Psoas muscle (tissue), 8 donors: Measurements from ENCODE around the gene CRACDL. TPM values are rescaled to one million over a fixed set of nuclear protein-coding genes. Genes with fewer than 3 reads are reported as not detected.

Experiments
- ATAC-seq, 4 donors: fragments of 200-7000 bp; cut with Tn5 transposase; one replicate each; pipeline ENCODE4 v1.9.1; 2020; ENCODE audit warnings: moderate library complexity in 3 of 4, mild to moderate bottlenecking in 2 of 4
- DNase-seq, 2 donors: peaks; one replicate each; pipeline ENCODE4 v3.0.0-alpha.2; 2020
- H3K27ac ChIP-seq: fragments of 200-600 bp; one replicate; pipeline ENCODE4 v1.8.0; 2022
- H3K27me3 ChIP-seq, 3 donors: fragments of 200-600 bp in 1 of 3; one replicate each; pipeline versions ENCODE4 v1.6.1 to v1.8.0; 2013 to 2022; ENCODE audit warnings: low read length in 2 of 3, mild to moderate bottlenecking in 2 of 3, moderate library complexity in 1 of 3; ENCODE audit not compliant: insufficient read depth in 3 of 3
- H3K36me3 ChIP-seq, 2 donors: fragments of 200-600 bp in 1 of 2; one replicate each; pipeline versions ENCODE4 v1.6.1 to v1.8.0; 2013 to 2022; ENCODE audit warnings: low read depth in 1 of 2, mild to moderate bottlenecking in 1 of 2, moderate library complexity in 1 of 2; ENCODE audit not compliant: insufficient read depth in 1 of 2
- H3K4me1 ChIP-seq: fragments of 200-600 bp; one replicate; pipeline ENCODE4 v1.8.0; 2022
- H3K4me3 ChIP-seq: fragments of 200-600 bp; one replicate; pipeline ENCODE4 v1.8.0; 2022; ENCODE audit warnings: mild to moderate bottlenecking
- H3K9me3 ChIP-seq: fragments of 200-600 bp; one replicate; pipeline ENCODE4 v1.8.0; 2022
- CTCF ChIP-seq: fragments of 200-600 bp; IDR thresholded peaks from one replicate; pipeline ENCODE4 v1.8.0; 2022; ENCODE audit warnings: antibody characterized with exemption
- WGBS, 3 donors: extraction: QIAGEN DNeasy Blood & Tissue Kit; methylation state at CpG; one replicate each; pipeline versions ENCODE4 v1.1.6 to v1.1.7; 2013; 5-methylcytosine and 5-hydroxymethylcytosine counted together
- intact Hi-C, 2 donors: fragments of 100-400 bp; cut with DNase I; formaldehyde crosslinking; loops; one replicate each; pipeline versions ENCODE4 v1.11.0 to v1.14.2; 2022
- long read RNA-seq, 2 donors: library from polyadenylated mRNA; unstranded; transcript quantifications; one replicate each; pipeline ENCODE4 v2.0.0, GENCODE V29; 2021
- polyA plus RNA-seq, 3 donors: library from polyadenylated mRNA; stranded (reverse); fragments of 200-250 nt; gene quantifications; one replicate each; pipeline ENCODE4 v1.2.3, GENCODE V29; 2013
- total RNA-seq, 4 donors: library from RNA; stranded (reverse); fragmentation: NEBNext Ultra II Directional in 2 of 4; extraction: Animal tissue kit (Norgen Biotek cat#: 25700) in 2 of 4; gene quantifications; one replicate each; pipeline versions ENCODE4 v1.2.1 to v1.2.4, GENCODE V29; 2021 to 2023
- donor health status: healthy with polysubstance abuse.
- donor health status: DM: no; HTN: no; CAD: no; lungs with moderate emphysema.
- donor health status: Bipolar disorder and iron deficiency.
- donor health status: healthy.
- donor health status: DM: yes; HTN: yes; CAD: no.
- donor health status: DM: no; HTN: no; CAD: no.
- donor health status: DM: no; HTN: no; CAD: no.
- donor health status: DM: yes; HTN: yes; CAD: no.

Gene CRACDL
- 1 to 10 TPM; 1.6 to 2.8 (median 2.4) TPM for total RNA-seq
- polyA plus RNA-seq, result 1 to 10 TPM in 2 of 3 donors, under 1 TPM in 1; 0.97 to 3.1 (median 1.9) TPM
- long read RNA-seq, donor 1, partial matches to known transcripts, result 4 of 7 reads
- long read RNA-seq, donor 1, other reads (novel, unspliced or antisense), result 3 of 7 reads
- long read RNA-seq, donor 2, partial matches to known transcripts, result 10 of 17 reads
- long read RNA-seq, donor 2, other reads (novel, unspliced or antisense), result 6 of 17 reads

- Histone ChIP-seq H3K36me3 (no peaks in the 10 kb centered on the region), H3K4me3 (peak within 1 kb of the TSS; percentile 65), H3K27me3 (peaks cover 0 to 57% (median 10%) of the 10 kb centered on the region in 3 donors), H3K27ac (no peak within 1 kb of the TSS), H3K4me1 (no peaks in the 10 kb centered on the region), H3K9me3 (no peaks in the 10 kb centered on the region)
- intact Hi-C loops, result no loop called here
- ATAC-seq, result peak; percentile 61 to 70 (median 64)
- 0 to 1% (median 0%) methylated on average over 24 to 80 of the region's 82 CpGs for WGBS, 3 donors
- no peak for TF ChIP-seq CTCF
- DNase-seq, result no peak
These were observed at the start of gene CRACDL for GRCh38 chr2:98935777-98936352. Gene CRACDL (minus strand): TSS chr2:98936225. CDS start chr2:98846800, 89,425 bp downstream.

- no peaks in the 10 kb centered on the region for H3K4me1 ChIP-seq
- DNase-seq (no peak), ATAC-seq (no peak)
- H3K27ac ChIP-seq, result no peak overlapping the region
- no peak for TF ChIP-seq CTCF
- no peaks in the 10 kb centered on the region for H3K36me3 ChIP-seq
- no peaks in the 10 kb centered on the region for H3K27me3 ChIP-seq
- peaks cover 13% of the 10 kb centered on the region for H3K9me3 ChIP-seq
- WGBS, 3 donors, result 37 to 52% (median 46%) methylated on average over 2 of the region's 2 CpGs
- intact Hi-C loops, result no loop called here
- no peak overlapping the region for H3K4me3 ChIP-seq
These were observed 39.6 kb upstream of the CRACDL start for GRCh38 chr2:98975611-98976010.

- no peak for DNase-seq
- no peak for ATAC-seq
- H3K36me3 ChIP-seq, result no peaks in the 10 kb centered on the region
- no peaks in the 10 kb centered on the region for H3K27me3 ChIP-seq
- no peak for TF ChIP-seq CTCF
- intact Hi-C loops, result no loop called here
- H3K27ac ChIP-seq, result no peak overlapping the region
- H3K4me3 ChIP-seq, result no peak overlapping the region
- H3K9me3 ChIP-seq, result peaks cover 27% of the 10 kb centered on the region
- 90 to 94% (median 93%) methylated on average over 1 of the region's 1 CpG for WGBS, 3 donors
- no peaks in the 10 kb centered on the region for H3K4me1 ChIP-seq
These were observed 36.6 kb upstream of the CRACDL start for GRCh38 chr2:98972582-98973167.

GRCh38 chr2:98959810-98960507 lies 23.9 kb upstream of the CRACDL start:
- WGBS, 3 donors, result 52 to 59% (median 58%) methylated on average over 7 of the region's 7 CpGs
- peaks cover 7% of the 10 kb centered on the region for H3K9me3 ChIP-seq
- DNase-seq (no peak), ATAC-seq (no peak)
- H3K27me3 ChIP-seq, result no peaks in the 10 kb centered on the region
- no peaks in the 10 kb centered on the region for H3K36me3 ChIP-seq
- intact Hi-C loops, result no loop called here
- no peak for TF ChIP-seq CTCF
- H3K4me3 ChIP-seq, result no peak overlapping the region
- H3K4me1 ChIP-seq, result no peaks in the 10 kb centered on the region
- H3K27ac ChIP-seq, result no peak overlapping the region
